CD4-positive, alpha-beta T cell treated with Interleukin-10 for 1 hour (primary cell): ENCODE results near the gene OVOL2.
"Not testable (repeated sequence)": the region's sequence is repeated elsewhere in the genome, so short reads cannot be mapped to it uniquely, and the experiment has no call there.

ENCODE experiments used
- DNase-seq: peaks from one replicate; pipeline ENCODE4 v3.0.0-alpha.2; 2020

Gene OVOL2

GRCh38 chr20:18056174-18057100 lies 1.3 kb downstream of the OVOL2 start:
- DNase-seq, result no peak

DNA sequence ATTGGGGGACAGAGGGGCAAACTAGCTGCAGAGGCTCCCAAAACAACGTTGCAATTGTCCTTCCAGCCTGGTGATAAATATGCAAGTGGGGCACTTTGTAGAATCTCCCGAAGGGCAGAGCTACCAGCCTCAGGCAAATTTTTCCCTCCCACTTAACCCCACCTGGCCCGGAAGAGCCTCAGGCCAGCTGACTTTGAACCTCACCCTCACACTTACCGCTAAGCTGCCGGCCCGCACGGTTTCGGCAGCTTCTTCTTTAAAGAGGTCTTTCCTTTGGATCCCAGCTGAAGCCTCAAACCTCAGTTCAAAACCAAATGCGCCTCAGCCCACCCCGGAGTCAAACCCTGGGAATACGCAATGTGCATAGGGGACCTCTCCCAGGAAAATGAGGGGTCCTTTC lies 2.5 kb downstream of the OVOL2 start:
- DNase-seq, result no peak

- DNase-seq, result no peak
These were observed 4.9 kb downstream of the OVOL2 start for GRCh38 chr20:18052856-18053255.

GRCh38 chr20:18050628-18051027 lies 7.1 kb downstream of the OVOL2 start:
- DNase-seq, result no peak

GRCh38 chr20:18048176-18048575 lies 9.5 kb downstream of the OVOL2 start:
- DNase-seq, result no peak

GRCh38 chr20:18046535-18046934 lies 11.2 kb downstream of the OVOL2 start:
- DNase-seq, result no peak

GRCh38 chr20:18042229-18042628 lies 15.5 kb downstream of the OVOL2 start:
- DNase-seq, result no peak

- no peak for DNase-seq
These were observed 16.3 kb downstream of the OVOL2 start for GRCh38 chr20:18041462-18041861.

DNA sequence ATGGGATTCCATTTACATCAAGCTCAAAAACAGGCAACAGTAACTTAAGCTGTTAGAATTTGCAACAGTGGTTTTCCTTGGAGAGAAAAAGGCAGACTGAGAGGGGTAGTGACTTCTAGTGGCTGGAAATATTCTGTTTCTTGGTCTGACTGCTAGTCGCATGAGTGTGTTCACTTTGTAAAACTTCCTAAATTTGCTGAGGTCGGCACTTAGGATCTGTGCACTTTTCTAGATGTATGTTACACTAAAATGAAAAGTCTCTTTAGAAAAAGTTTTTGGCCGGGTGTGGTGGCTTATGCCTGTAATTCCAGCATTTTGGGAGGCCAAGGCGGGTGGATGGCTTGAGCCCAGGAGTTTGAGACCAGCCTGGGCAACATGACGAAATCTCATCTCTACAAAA lies 18.7 kb downstream of the OVOL2 start:
- no peak for DNase-seq

GRCh38 chr20:18034039-18034438 lies 23.7 kb downstream of the OVOL2 start:
- DNase-seq, result no peak

DNA sequence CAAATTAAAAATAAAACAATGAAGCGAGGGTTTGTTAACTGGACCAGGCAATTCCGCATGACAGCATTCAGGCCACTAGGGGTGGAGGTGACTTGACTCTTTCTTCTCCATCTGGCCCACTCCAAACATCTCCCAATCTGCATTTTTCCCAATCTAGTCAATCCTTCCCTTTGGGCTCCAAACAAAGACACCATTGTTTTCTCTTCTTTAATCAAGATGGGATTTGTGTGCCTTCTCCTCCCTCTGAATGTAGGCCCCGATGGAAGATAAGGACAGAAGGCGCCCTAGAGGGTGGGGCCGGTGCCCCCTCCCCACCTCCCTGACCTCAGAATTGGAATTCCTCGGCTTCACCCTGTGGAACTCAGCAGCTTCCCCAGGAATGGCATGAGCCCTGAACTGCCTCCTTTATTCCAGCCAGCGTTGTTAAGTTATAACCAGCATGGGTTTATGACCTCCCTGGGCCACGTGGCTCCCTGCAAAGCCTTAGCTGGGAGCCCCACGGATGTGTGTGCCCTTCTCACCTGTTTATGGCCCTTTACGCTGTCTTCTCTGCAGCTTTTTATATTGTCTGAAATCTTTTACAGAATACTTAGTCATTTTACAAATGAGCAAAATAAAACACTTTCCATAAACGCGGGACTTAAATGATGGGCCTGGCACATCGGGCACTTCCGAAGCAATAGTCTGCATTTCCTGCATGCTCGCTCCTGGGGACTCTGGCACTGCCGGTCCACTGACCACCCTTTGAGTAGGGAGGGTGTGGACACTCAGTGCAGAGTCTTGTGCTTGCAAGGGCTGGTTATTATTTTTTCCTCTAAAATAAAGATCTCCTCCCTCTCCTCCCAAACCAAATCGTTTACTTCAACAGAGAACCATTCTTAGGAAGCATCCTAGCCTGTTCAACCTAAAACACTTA lies 24.5 kb downstream of the OVOL2 start:
- no peak for DNase-seq

GRCh38 chr20:18031888-18032509 lies 25.7 kb downstream of the OVOL2 start:
- no peak for DNase-seq

DNA sequence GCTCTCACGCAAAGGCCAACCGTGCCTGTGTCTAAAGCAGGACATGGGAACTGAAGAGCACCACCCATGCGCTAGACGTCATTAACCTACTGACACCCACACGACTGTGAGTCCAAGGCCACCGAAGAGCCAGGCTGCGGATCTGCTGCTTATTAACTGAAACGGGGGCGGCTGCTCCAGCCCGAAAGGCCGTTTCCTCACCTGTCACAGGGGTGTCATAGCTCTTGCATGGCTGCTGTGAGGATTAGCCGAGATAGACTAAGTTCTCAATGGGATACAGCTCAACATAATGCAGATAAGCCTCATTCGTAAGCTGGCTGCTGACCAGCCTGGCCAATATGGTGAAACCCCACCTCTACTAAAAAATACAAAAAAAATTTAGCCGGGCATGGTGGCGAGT lies 26.7 kb downstream of the OVOL2 start:
- DNase-seq, result no peak

- no peak for DNase-seq
These were observed 27.7 kb downstream of the OVOL2 start for GRCh38 chr20:18030020-18030419.

DNA sequence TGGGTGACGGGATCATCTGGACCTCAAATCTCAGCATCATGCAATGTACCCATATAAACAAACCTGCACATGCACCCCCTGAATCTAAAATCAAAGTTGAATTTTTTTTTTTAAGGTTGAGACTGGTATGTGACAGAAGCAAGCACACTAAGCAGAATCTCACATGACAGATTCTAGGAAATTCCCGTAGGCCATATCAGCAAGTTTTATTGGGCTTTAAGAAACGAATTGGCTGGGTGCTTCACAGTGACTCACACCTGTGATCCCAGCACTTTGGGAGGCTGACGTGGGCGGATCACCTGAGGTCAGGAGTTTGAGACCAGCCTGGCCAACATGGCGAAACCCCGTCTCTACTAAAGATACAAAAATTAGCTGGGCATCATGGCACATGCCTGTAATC lies 30.7 kb downstream of the OVOL2 start:
- not testable (repeated sequence) for DNase-seq

DNA sequence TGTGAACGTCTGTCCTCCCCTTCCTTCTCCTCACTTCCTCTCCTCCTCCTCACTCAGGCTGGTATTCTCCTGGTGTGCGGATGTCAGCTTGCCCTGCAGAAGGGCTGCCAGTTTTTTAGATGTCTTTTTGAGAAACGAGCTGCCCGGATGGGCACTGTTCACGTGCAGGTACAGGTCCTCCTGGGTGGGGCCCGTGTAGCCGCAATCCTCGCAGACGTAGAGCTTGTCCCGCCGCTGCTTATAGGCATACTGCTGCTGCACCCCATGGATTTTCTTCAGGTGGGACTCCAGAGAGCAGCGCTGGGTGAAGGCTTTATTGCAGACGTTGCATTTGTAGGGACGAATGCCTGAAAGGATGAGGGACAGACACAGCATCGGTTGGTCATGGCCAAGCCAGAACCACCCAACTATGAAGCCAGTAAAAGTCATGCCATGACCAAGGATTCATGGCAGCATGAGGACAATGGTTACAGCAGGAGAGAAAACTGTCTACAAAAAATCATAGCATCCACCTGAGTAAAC lies 33.0 kb downstream of the OVOL2 start:
- no peak for DNase-seq

DNA sequence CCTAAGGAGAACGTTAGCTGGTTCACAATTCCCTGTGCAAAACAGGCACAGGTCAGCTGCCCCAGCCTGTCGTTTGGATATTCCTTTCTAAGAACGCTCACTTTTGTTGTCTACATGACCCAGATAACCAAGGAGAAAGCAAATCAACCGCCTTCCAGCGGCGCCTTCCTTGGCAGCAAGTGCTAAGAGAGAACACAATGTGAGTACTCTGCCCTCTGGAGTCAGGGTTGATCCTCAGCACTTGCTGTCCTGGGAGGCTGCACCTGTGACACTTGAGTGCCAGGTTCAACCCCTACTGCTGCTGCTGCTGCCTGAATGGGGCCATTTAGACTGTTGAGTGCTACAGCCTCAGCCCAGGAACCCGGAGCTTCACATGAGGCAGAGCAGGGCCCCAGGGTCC lies 36.8 kb downstream of the OVOL2 start:
- no peak for DNase-seq

DNA sequence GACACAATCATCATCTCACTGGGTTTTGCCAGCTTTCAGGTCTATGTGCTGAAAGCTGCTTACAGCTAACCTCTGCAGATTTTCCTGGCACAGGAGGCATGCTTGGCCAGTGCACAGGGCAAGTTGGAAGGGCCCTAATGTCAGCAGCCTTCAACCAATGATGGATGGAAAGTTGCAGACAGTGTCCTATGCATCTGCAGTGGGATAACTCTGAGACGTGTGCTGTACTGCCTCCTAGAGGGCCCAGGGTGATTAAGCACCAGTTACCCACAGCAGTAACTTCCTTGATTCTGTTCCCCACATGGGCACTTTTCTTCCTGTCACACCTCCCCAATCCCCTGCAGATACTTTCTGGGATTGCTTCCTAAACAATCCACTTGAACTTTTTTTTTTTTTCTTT lies 38.6 kb downstream of the OVOL2 start:
- peak; percentile 11 for DNase-seq

GRCh38 chr20:18018100-18018499 lies 39.6 kb downstream of the OVOL2 start:
- no peak for DNase-seq

- no peak for DNase-seq
These were observed 40.9 kb downstream of the OVOL2 start for GRCh38 chr20:18016772-18017171.

DNA sequence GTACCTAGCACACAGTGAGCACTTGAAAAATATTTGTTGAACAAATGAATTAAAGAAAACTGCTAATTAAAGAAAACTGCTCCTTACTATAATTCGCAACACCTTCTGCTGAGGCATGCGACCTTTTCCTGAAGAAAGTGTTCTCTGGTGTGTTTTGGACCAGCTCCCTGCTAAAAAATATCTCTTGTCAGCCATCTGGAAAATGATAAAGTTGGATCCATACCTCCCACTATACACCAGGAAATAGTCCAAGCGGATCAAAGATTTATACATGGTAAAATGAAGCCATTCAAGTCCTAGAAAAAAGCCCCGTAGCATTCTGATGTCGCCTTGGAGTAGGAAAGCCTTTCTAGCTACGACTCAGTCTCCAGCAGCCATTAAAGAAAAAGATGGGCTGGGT lies 43.3 kb downstream of the OVOL2 start:
- no peak for DNase-seq

DNA sequence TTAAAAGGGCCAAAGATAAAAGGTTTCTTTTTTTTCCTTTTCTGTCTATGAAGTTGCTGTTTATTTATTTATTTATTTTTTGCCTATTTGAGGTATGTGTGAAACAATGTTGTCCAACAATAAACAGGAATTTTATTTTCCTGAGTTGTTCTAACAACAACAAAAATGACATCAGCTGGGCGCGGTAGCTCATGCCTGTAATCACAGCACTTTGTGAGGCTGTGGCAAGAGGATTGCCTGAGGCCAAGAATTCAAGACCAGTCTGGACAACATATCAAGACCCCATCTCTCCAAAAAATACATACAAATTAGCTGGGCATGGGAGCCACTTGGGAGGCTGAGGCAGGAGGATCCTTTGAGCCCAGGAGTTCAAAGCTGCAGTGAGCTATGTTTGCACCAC lies 44.8 kb downstream of the OVOL2 start:
- DNase-seq, result no peak
